DMS53 treated with DMSO at 0.1 percent for 48 hours (cell line): ENCODE results near the gene SEMA6A.
"Not testable (repeated sequence)": the region's sequence is repeated elsewhere in the genome, so short reads cannot be mapped to it uniquely, and the experiment has no call there.

Source experiments
- DNase-seq: peaks from one replicate; lab custom pipeline; 2025; ENCODE audit not compliant: unreplicated experiment; lab: John Stamatoyannopoulos, UW

SEMA6A gene

GRCh38 chr5:116554764-116555163 is 19.9 kb downstream of the SEMA6A start:
- no peak for DNase-seq

- no peak for DNase-seq
Measured at GRCh38 chr5:116553366-116553765, 21.3 kb downstream of the SEMA6A start.

- DNase-seq = no peak
Measured at GRCh38 chr5:116550082-116550481, 24.5 kb downstream of the SEMA6A start.

- no peak for DNase-seq
Measured at GRCh38 chr5:116546743-116547124, 27.9 kb downstream of the SEMA6A start.

GRCh38 chr5:116546033-116546742 is 28.4 kb downstream of the SEMA6A start:
- DNase-seq = no peak

- DNase-seq = not testable (repeated sequence)
Measured at GRCh38 chr5:116545465-116545864, 29.2 kb downstream of the SEMA6A start.

- DNase-seq = peak; percentile 80
Measured at GRCh38 chr5:116544531-116545241, 29.9 kb downstream of the SEMA6A start.

- DNase-seq = no peak
Measured at GRCh38 chr5:116543501-116543900, 31.1 kb downstream of the SEMA6A start.

- no peak for DNase-seq
Measured at GRCh38 chr5:116542619-116543018, 32.0 kb downstream of the SEMA6A start.

- no peak for DNase-seq
Measured at GRCh38 chr5:116539222-116539621, 35.4 kb downstream of the SEMA6A start.

- DNase-seq = peak; percentile 23
Measured at GRCh38 chr5:116536316-116537083, 38.1 kb downstream of the SEMA6A start.

GRCh38 chr5:116534964-116535651 is 39.5 kb downstream of the SEMA6A start:
- no peak for DNase-seq

GRCh38 chr5:116532762-116533525 is 41.7 kb downstream of the SEMA6A start:
- peak; percentile 92 for DNase-seq

GRCh38 chr5:116531635-116532034 is 43.0 kb downstream of the SEMA6A start:
- DNase-seq = peak; percentile 53

- DNase-seq = no peak
Measured at GRCh38 chr5:116531117-116531516, 43.5 kb downstream of the SEMA6A start.

- DNase-seq = no peak
Measured at GRCh38 chr5:116530276-116530675, 44.3 kb downstream of the SEMA6A start.

GRCh38 chr5:116529615-116530014 is 45.0 kb downstream of the SEMA6A start:
- no peak for DNase-seq

GRCh38 chr5:116528519-116529234 is 45.9 kb downstream of the SEMA6A start:
- no peak for DNase-seq

- no peak for DNase-seq
Measured at GRCh38 chr5:116527582-116527981, 47.0 kb downstream of the SEMA6A start.

- no peak for DNase-seq
Measured at GRCh38 chr5:116525674-116526073, 48.9 kb downstream of the SEMA6A start.
